Activated T-cell treated with anti-CD3 and anti-CD28 coated beads, Interleukin-2, amount 50 U/mL, for 72 hours (primary cell): ENCODE measurements around the gene SLX4. TPM values are rescaled to one million over a fixed set of nuclear protein-coding genes. Genes with fewer than 3 reads are reported as not detected.

Experiments used
- ATAC-seq, 2 donors: fragments of 150-1000 bp; cut with Tn5 transposase; replicated peaks in 1 of 2; 2 replicates each; pipeline ENCODE4 v1.10.0; 2021; ENCODE audit warnings: moderate library complexity in 2 of 2, mild to moderate bottlenecking in 1 of 2
- DNase-seq, 2 donors: peaks; one replicate each; pipeline ENCODE4 v3.0.0; 2021 to 2022; ENCODE audit warnings: mixed read lengths in 1 of 2
- H3K27ac Mint-ChIP-seq: one replicate; pipeline ENCODE4 v1.8.0; 2022; ENCODE audit warnings: mild to moderate bottlenecking, moderate library complexity, mixed read lengths
- H3K27me3 Mint-ChIP-seq: one replicate; pipeline ENCODE4 v1.8.0; 2022; ENCODE audit warnings: low read depth, mixed read lengths
- H3K36me3 Mint-ChIP-seq, 2 donors: one replicate each; pipeline ENCODE4 v1.8.0; 2022; ENCODE audit warnings: mixed read lengths in 2 of 2, mild to moderate bottlenecking in 1 of 2; ENCODE audit not compliant: insufficient read depth in 2 of 2
- H3K4me1 Mint-ChIP-seq: one replicate; pipeline ENCODE4 v1.8.0; 2022; ENCODE audit warnings: low read depth, mixed read lengths
- H3K4me3 Mint-ChIP-seq, 2 donors: one replicate each; pipeline ENCODE4 v1.8.0; 2022; ENCODE audit warnings: mild to moderate bottlenecking in 2 of 2, mixed read lengths in 2 of 2, moderate library complexity in 2 of 2
- H3K9me3 Mint-ChIP-seq, 2 donors: one replicate each; pipeline ENCODE4 v1.8.0; 2022; ENCODE audit warnings: mixed read lengths in 2 of 2
- total RNA-seq, 2 donors: library from RNA; stranded (reverse); gene quantifications; one replicate each; pipeline ENCODE4 v1.2.3, GENCODE V29; 2022

Gene SLX4
- total RNA-seq, 2 donors from 2014 or later: 12.6 to 15.7 TPM

DNA sequence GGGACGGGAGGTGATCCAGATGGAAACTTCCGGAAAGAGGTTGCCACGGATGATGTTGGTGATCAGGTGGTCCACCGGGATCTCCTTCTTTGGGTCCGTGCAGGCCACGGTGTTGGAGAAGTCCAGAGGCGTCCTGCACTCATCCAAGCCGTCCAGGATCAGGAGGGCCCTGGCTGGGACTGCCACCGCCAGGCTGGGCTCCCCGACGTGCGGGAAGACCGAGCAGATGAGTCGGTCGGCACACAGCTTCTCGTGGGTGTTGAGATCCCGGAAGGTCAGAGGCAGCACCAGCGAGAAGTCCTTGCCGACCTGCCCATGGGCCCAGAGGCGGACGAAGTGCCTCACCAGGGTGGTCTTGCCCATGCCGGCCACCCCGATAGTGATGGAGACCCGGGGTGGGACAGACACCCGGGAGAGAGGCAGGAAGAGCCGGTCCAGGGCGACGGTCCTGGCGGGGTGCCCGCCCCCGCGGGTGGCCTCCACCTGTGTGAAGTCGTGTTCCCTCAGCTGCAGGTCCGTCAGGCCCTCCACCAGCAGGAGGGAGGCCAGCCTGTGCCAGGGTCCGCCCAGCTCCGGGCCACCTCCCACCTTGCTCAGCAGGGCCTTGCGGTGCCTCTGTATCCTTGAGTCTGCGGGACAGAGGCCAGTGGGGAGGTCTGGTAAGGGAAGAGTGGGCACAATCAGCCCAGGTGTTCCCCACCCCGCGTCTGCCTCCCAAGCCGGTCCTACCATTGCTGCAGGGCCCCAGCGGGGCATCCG, 47.1 kb downstream of the SLX4 start:
- no peaks in the 10 kb centered on the region for H3K27me3 Mint-ChIP-seq
- no peak for DNase-seq
- H3K9me3 Mint-ChIP-seq: no peaks in the 10 kb centered on the region
- no peaks in the 10 kb centered on the region for H3K4me1 Mint-ChIP-seq
- ATAC-seq: no peak
- H3K27ac Mint-ChIP-seq: no peak overlapping the region
- no peak overlapping the region for H3K4me3 Mint-ChIP-seq
- H3K36me3 Mint-ChIP-seq: peaks cover 0 to 7% of the 10 kb centered on the region in 2 donors

GRCh38 chr16:3562914-3563480, 48.4 kb downstream of the SLX4 start:
- H3K4me1 Mint-ChIP-seq: no peaks in the 10 kb centered on the region
- no peak overlapping the region for H3K4me3 Mint-ChIP-seq
- no peak for DNase-seq
- peaks cover 0 to 10% of the 10 kb centered on the region in 2 donors for H3K36me3 Mint-ChIP-seq
- no peak for ATAC-seq
- H3K9me3 Mint-ChIP-seq: no peaks in the 10 kb centered on the region
- H3K27me3 Mint-ChIP-seq: no peaks in the 10 kb centered on the region
- no peak overlapping the region for H3K27ac Mint-ChIP-seq

GRCh38 chr16:3561626-3562025, 49.8 kb downstream of the SLX4 start:
- H3K4me1 Mint-ChIP-seq: no peaks in the 10 kb centered on the region
- H3K36me3 Mint-ChIP-seq: peaks cover 0 to 18% of the 10 kb centered on the region in 2 donors
- H3K27me3 Mint-ChIP-seq: no peaks in the 10 kb centered on the region
- no peak for ATAC-seq
- H3K27ac Mint-ChIP-seq: no peak overlapping the region
- no peak for DNase-seq
- no peaks in the 10 kb centered on the region for H3K9me3 Mint-ChIP-seq
- H3K4me3 Mint-ChIP-seq: no peak overlapping the region

GRCh38 chr16:3554351-3554928, 57.0 kb downstream of the SLX4 start:
- Mint-ChIP-seq H3K4me1 (no peaks in the 10 kb centered on the region), H3K4me3 (no peak overlapping the region), H3K36me3 (peaks cover 16 to 35% of the 10 kb centered on the region in 2 donors), H3K9me3 (peaks cover 6 to 7% of the 10 kb centered on the region in 2 donors), H3K27ac (no peak overlapping the region), H3K27me3 (no peaks in the 10 kb centered on the region)
- ATAC-seq (no peak), DNase-seq (no peak)

GRCh38 chr16:3553138-3553923, 58.1 kb downstream of the SLX4 start:
- Mint-ChIP-seq H3K9me3 (peaks cover 6 to 7% of the 10 kb centered on the region in 2 donors), H3K27ac (no peak overlapping the region), H3K36me3 (peaks cover 16 to 37% of the 10 kb centered on the region in 2 donors), H3K4me3 (no peak overlapping the region), H3K27me3 (no peaks in the 10 kb centered on the region), H3K4me1 (no peaks in the 10 kb centered on the region)
- DNase-seq (no peak), ATAC-seq (no peak)

- no peaks in the 10 kb centered on the region for H3K27me3 Mint-ChIP-seq
Measured at GRCh38 chr16:3550851-3551847, 60.3 kb downstream of the SLX4 start.

GRCh38 chr16:3549906-3550305, 61.5 kb downstream of the SLX4 start:
- no peak overlapping the region for H3K4me3 Mint-ChIP-seq
- peaks cover 6 to 7% of the 10 kb centered on the region in 2 donors for H3K9me3 Mint-ChIP-seq
- peaks cover 5% of the 10 kb centered on the region for H3K4me1 Mint-ChIP-seq
- ATAC-seq (peak in 1 of 2 donors; percentile 15), DNase-seq (no peak)
- peaks cover 17 to 31% of the 10 kb centered on the region in 2 donors for H3K36me3 Mint-ChIP-seq
- no peak overlapping the region for H3K27ac Mint-ChIP-seq
- H3K27me3 Mint-ChIP-seq: no peaks in the 10 kb centered on the region

More at GRCh38 chr16:3550851-3551847, 60.3 kb downstream of the SLX4 start:
- DNase-seq (no peak), ATAC-seq (no peak)
- H3K9me3 Mint-ChIP-seq: peaks cover 6 to 7% of the 10 kb centered on the region in 2 donors
- H3K36me3 Mint-ChIP-seq: peaks cover 17 to 25% of the 10 kb centered on the region in 2 donors
- peak overlapping the region; percentile 24 for H3K27ac Mint-ChIP-seq
- peaks cover 5% of the 10 kb centered on the region for H3K4me1 Mint-ChIP-seq
- no peak overlapping the region for H3K4me3 Mint-ChIP-seq

GRCh38 chr16:3548859-3549258, 62.5 kb downstream of the SLX4 start:
- Mint-ChIP-seq H3K9me3 (peaks cover 6 to 7% of the 10 kb centered on the region in 2 donors), H3K4me3 (no peak overlapping the region), H3K4me1 (peaks cover 5% of the 10 kb centered on the region), H3K27ac (no peak overlapping the region), H3K27me3 (no peaks in the 10 kb centered on the region), H3K36me3 (peaks cover 17 to 31% of the 10 kb centered on the region in 2 donors)
- DNase-seq (no peak), ATAC-seq (no peak)

DNA sequence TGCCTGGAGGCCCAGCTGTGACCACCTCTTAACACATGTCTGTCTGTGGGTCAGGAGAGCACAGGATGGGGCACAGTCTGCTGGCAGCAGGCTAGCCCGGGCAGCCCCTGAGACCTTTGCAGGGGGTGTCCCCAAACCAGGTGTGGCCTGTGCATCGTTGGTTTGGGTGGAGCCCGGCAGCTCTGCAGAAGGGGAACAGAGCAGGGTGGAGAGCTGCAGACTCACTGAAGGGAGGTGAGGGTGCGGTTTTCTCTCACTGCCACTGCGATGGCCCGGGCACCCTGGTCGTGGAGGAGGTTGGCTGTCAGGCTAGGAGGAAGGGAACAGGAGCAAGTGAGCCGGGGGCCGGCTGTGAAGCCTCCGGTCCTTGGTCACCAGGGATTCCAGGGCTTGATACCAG, 63.0 kb downstream of the SLX4 start:
- H3K4me3 Mint-ChIP-seq: no peak overlapping the region
- peaks cover 5% of the 10 kb centered on the region for H3K4me1 Mint-ChIP-seq
- peaks cover 17 to 31% of the 10 kb centered on the region in 2 donors for H3K36me3 Mint-ChIP-seq
- peak in 1 of 2 donors; percentile 26 for ATAC-seq
- no peak overlapping the region for H3K27ac Mint-ChIP-seq
- no peaks in the 10 kb centered on the region for H3K27me3 Mint-ChIP-seq
- no peak for DNase-seq
- H3K9me3 Mint-ChIP-seq: peaks cover 6 to 7% of the 10 kb centered on the region in 2 donors

GRCh38 chr16:3546986-3547682, 64.3 kb downstream of the SLX4 start:
- H3K27me3 Mint-ChIP-seq: no peaks in the 10 kb centered on the region
- H3K27ac Mint-ChIP-seq: no peak overlapping the region
- H3K9me3 Mint-ChIP-seq: peaks cover 6 to 7% of the 10 kb centered on the region in 2 donors
- no peak overlapping the region for H3K4me3 Mint-ChIP-seq
- DNase-seq: no peak
- peaks cover 16 to 28% of the 10 kb centered on the region in 2 donors for H3K36me3 Mint-ChIP-seq
- H3K4me1 Mint-ChIP-seq: peaks cover 5% of the 10 kb centered on the region
- no peak for ATAC-seq

GRCh38 chr16:3542601-3543373, 68.6 kb downstream of the SLX4 start:
- Mint-ChIP-seq H3K4me3 (no peak overlapping the region), H3K9me3 (no peaks in the 10 kb centered on the region), H3K36me3 (peaks cover 1 to 5% of the 10 kb centered on the region in 2 donors), H3K4me1 (peaks cover 5% of the 10 kb centered on the region), H3K27me3 (no peaks in the 10 kb centered on the region), H3K27ac (no peak overlapping the region)
- ATAC-seq: no peak
- DNase-seq: no peak
